Fibroblast of skin of right quadriceps (primary cell): Measurements from ENCODE around the gene SLC22A17.
A peak's percentile ranks its signal among the peaks of the same experiment; 100 is the strongest.
"Not testable (repeated sequence)": the region's sequence is repeated elsewhere in the genome, so short reads cannot be mapped to it uniquely, and the experiment has no call there.

Experiments used
- DNase-seq: peaks from one replicate; pipeline ENCODE4 v3.0.0-alpha.2; 2013

The SLC22A17 gene

GRCh38 chr14:23352506-23353432, at the start of gene SLC22A17:
SLC22A17 (minus strand) TSS chr14:23352887.
- peak; percentile 91 for DNase-seq

DNA sequence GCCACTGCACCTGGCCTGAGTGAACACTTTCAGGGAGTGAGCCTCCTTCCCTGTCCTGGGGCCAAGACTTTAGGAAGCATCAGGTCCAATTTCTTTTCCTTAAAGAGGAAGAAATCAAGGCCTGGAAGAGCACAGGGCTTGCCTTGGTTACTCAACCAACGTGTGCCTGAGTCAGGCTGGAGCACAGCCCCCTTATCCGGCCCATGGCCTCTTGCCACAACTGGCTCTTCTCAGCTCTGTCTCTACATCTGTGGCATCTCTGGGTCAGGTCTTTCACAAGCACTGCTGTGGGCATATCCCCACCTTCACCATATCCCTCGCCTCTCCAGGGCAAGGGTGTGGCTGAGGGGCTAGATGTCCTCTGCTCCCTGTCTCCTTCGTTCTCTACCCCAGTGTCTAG, 48.6 kb upstream of the SLC22A17 start:
- DNase-seq = no peak

- not testable (repeated sequence) for DNase-seq
Observed at GRCh38 chr14:23400496-23401149, 47.9 kb upstream of the SLC22A17 start.

DNA sequence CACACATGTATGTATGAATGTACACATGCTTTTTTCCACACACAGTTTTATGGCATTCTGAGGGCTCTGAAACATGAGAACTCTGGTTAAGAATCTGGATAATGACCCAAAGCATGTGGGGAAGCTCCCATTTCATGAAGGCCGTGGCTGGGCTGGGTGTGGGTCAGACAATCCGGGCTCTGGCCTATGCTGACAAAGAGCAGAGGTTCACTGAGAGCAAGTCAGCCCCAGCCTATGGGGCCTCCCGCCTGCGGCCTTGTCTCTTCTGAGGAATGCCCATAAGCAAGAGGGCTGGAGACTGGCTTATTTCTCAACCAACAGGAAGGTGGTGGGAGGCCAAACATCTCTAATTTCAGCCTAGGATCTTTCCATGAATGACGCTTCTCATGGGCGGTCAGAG, 46.9 kb upstream of the SLC22A17 start:
- no peak for DNase-seq

GRCh38 chr14:23399136-23399535, 46.4 kb upstream of the SLC22A17 start:
- DNase-seq = no peak

DNA sequence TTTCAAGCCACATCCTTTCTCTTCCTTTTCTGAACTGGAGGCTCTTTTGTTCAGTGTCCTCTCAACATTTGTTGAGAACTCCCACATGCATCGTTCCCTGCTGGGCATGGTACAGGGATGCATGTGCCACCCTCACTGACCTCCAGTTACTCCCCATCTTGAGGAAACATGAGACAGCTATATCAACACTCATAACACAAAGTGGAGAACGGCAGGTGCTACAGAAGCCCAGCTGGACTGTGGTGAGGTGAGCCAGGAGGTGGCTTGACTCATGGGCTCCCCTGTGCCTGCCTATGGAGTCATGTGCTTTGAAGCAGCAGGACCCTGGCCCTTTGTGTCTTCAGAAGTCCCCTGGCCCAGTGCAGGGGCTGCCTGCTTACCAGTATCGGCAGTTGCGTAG, 45.7 kb upstream of the SLC22A17 start:
- DNase-seq = no peak

DNA sequence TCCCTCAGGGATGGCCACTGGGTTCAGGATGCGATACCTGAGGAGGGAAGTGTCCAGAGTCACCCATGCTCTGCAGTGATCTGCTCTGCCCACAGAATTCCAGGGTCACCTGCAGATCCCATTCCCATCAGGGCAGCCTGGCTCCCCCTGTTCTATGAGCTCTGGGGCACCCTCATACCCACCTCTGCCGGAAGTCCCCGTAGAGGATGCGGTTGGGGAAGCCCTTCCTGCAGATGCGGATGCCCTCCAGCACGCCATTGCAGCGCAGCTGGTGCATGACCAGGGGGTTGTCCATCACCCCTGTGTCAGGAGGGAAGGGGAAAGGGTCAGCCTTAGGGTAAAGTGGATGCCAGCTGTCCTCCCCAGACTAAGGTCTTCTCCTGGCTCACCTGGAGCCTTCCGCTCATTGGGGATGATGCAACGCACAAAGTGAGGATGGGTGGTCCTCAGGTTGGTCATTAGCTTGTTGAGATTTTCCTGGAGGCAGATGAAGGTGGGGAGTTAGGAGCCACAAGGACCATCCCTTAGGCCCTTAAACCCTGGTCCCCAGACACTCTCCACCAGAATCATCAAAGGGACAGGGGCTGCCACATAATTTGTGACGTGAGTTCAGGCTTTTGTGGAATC, 44.2 kb upstream of the SLC22A17 start:
- no peak for DNase-seq

DNA sequence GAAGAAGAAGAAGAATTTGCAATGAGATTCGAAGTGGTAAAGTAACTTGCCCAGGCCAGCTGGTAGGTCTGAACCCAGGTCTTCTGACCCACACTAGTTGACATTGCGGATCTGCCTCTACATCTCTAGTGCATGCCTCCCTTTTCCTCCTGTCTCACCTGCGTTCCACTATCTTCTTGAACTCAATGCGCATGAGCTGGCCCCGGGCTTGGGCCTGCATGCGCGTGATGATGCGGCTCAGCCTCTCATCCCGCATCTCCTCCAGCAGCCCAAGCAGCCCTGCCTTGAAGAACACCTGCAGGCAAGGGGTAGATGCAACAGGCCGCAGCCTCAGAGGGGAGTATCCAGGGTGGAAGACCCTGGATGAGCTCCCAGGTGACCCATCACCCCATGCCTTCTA, 43.4 kb upstream of the SLC22A17 start:
- DNase-seq = no peak

GRCh38 chr14:23392613-23393012, 39.9 kb upstream of the SLC22A17 start:
- no peak for DNase-seq

DNA sequence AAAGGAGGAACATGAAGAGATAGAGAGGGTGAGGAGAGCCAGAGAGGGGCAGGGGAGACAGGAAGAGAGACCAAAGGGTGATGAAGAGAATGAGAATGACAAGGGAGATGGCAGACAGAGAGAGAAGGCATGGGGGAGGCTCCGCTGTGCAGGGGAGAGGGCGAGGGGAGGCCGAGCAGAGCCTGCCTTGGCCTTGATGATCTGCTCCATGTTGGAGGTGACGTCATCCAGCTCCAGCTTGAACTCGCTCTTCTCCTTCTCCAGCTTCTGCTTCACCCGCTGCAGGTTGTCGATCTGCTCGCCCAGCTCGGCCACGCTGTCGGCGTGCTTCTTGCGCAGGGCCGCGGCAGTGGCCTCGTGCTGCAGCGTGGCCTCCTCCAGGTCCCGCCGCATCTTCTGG, 37.2 kb upstream of the SLC22A17 start:
- not testable (repeated sequence) for DNase-seq

DNA sequence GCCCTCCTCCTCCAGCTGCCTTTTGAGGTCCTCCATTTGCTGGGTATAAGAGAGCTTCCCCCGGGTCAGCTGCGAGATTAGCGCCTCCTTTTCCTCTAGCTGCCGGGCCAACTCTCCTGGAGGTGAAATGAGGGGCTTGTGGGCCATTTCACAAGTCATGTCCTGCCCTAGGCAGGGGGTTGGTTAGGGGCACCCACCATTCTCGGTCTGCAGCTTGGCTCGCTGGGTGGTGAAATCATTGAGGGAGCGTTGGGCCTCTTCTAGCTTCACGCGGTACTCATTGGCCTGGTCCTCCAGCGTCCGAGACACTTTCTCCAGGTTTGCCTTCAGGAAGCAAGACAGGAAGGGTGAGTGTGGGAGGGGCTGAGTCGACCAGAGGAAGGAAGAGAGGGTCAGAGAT, 36.7 kb upstream of the SLC22A17 start:
- DNase-seq = no peak

DNA sequence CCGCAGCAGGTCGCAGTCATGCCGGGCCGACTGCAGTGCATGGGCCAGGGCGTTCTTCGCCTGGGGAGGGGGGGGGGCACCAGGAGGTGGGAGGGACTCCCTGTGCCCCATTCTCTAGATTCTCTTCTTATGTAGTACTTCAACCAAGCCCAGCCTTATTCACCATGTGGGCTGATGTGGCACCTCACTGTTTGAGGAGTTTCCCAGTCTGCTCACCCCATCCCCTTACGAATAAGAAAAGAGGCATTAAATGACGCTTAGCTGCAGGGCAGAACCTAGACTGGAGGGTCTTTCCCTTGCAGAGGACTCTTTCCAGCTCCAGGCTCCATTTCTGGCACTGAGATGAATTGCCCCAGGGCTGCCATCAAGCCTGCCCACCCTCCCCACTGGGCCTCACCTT, 36.3 kb upstream of the SLC22A17 start:
- no peak for DNase-seq

DNA sequence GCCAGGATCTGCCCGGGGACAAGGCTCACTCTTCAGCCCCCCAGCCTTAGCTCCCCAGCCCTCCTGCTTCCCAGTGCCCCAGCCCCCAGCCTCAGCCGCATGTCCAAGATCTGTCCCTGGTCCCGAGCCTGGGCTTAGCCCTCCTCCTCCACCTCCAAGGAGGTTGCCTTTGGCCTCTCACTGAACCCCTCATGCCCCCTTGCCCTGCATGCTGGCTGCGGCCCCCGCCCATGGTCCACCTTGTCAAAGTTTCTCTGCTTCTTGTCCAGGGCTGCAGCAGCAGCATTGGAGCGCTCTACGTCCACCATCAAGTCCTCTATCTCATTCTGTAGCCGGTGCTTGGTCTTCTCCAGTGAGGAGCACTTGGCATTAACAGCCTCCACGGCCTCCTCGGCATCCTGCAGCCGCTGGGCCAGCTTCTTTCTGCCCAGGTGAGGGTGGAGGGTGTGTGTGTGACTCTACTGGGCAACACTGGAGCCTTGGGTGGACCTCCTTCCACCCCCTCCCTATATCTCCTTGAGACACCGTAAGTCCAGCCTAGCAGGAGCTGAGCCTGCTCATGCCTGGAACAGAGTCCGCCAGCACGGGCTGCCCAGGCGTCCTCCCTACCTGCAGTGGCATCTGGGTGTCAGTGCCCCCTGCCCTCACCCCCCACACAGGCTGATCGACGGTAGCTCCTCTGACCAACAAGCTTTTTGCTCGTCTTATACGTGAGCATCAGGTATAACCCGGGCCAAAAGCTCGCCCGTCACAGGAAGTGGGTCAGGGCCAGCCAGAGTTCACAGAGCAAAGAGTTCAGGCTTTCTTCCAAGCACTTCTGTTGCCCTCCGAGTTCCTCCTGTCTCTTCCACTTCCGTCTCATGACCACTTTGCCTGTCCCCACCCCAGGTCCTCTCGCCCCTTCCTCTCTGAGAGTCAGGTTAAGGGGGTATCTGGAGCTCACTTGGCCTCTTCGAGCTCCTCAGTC, 35.5 kb upstream of the SLC22A17 start:
- DNase-seq = no peak

- no peak for DNase-seq
Observed at GRCh38 chr14:23386999-23387398, 34.3 kb upstream of the SLC22A17 start.

DNA sequence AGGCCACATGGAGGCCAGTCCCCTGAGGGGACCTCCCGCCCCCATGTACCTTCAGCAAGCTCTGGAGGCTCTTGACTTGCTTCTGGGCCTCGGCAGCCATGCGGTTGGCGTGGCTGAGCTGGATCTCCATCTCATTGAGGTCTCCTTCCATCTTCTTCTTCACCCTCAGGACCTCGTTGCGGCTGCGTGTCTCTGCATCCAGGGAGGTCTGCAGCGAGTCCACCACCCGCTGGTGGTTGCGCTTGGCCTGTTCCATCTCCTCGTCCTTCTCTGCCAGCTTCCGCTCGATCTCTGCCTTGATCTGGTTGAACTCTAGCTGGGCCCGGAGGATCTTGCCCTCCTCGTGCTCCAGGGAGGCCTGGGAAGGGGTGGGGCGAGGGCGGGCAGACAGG, 33.6 kb upstream of the SLC22A17 start:
- not testable (repeated sequence) for DNase-seq

GRCh38 chr14:23385642-23386265, 33.1 kb upstream of the SLC22A17 start:
- DNase-seq = no peak

- no peak for DNase-seq
Observed at GRCh38 chr14:23385244-23385641, 32.6 kb upstream of the SLC22A17 start.

DNA sequence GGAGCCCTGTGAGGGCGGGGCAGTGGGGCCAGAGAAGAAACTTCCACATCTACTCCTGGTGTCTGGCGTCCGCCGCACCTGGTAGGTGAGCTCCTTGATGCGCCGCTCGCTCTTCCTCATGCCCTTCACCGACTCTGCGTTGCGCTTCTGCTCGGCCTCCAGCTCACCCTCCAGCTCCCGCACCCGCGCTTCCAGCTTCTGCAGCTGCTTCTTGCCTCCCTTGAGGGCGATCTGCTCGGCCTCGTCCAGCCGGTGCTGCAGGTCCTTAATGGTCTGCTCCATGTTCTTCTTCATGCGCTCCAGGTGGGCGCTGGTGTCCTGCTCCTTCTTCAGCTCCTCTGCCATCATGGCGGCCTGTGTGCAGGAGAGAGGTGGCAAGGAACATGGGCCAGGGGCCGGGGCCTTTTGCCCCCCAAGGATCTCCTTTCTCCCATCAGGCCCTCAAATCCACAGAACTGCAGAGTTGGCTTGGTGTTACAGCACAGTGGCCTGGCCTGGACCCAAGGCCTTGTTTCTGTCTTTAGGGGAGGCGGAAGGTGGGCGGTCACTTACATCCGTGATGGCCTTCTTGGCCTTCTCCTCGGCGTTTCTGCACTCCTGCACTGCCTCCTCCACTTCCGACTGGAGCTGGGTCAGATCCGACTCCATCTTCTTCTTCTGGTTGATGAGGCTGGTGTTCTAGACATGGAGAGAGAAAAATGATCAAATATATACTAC, 31.8 kb upstream of the SLC22A17 start:
- no peak for DNase-seq

DNA sequence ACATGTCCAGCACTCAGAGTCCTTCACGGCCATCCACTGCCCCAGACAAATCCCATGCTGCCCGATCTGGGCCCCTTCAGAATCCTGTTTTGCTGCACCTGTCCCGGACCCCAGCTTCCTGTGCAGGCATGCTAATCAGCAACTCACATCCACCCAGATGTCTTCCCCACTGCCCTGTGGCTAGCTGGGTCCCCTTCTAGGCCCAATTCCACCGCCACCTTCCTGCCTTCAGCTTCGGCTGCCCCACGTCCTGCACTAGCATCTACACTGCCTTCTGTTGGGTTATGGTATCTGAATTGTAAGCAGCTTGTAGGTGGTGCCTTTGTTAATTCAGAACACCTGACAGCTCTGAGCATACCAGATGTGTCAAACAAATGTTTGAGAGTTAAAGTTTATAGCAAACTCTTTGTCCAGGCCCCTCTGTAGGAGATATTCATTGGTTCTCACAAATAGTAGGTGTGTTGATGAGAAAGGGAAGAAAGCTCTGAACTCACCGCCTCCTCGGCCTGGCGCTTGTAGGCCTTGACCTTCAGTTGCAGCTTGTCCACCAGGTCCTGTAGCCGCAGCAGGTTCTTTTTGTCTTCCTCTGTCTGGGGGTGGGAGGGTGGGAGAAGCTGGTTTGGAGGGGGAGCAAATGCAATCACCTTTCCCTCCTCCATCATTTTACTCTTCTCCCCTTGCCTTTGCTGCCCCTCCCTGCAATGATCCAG, 30.2 kb upstream of the SLC22A17 start:
- no peak for DNase-seq

DNA sequence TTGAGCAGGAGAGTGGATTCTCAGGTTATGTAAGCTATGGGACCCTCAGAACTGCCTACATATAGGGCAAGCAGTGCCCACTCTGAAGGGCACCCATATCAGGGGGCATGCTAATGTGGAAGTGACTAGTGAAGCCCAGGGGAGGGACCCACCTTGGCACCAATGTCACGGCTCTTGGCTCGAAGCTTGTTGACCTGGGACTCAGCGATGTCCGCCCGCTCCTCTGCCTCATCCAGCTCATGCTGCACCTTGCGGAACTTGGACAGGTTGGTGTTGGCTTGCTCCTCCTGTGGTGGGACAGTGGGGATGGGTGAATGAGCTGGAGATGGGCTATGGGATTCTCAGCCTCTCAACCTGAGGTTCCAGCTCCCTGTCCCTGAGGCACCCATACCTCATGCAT, 29.6 kb upstream of the SLC22A17 start:
- DNase-seq = no peak

GRCh38 chr14:23381871-23382270, 29.2 kb upstream of the SLC22A17 start:
- no peak for DNase-seq
